OCI-LY7 (cell line): ENCODE measurements around the gene ZDBF2. TPM values are rescaled to one million over a fixed set of nuclear protein-coding genes. Genes with fewer than 3 reads are reported as not detected.
A peak's percentile ranks its signal among the peaks of the same experiment; 100 is the strongest.
"Not testable (repeated sequence)": the region's sequence is repeated elsewhere in the genome, so short reads cannot be mapped to it uniquely, and the experiment has no call there.

Source experiments
- BruUV-seq: library from RNA; stranded (reverse); fragments of 400-500 nt; replicated peaks from 2 replicates; lab custom pipeline; 2021; lab: Mats Ljungman, UMichigan
- CTCF ChIA-PET: fragments of 300-600 bp; sonication (Branson Sonifier 250); formaldehyde crosslinking; loops from one replicate; lab custom pipeline; 2022; ENCODE audit warnings: antibody characterized with exemption; ENCODE audit not compliant: unreplicated experiment; lab: Charles Lee
- POLR2A ChIA-PET: fragments of 300-600 bp; sonication (Branson Sonifier 250); formaldehyde crosslinking; loops from one replicate; lab custom pipeline; 2022; ENCODE audit warnings: antibody characterized with exemption; lab: Charles Lee
- DNase-seq: peaks from one replicate; pipeline ENCODE4 v3.0.0-alpha.2; 2015; ENCODE audit warnings: low spot score
- H2AFZ ChIP-seq: fragments of 200-600 bp; sonication (generic), shearing (Covaris generic); 2 replicates; pipeline ENCODE4 v1.6.1; 2014; ENCODE audit warnings: mild to moderate bottlenecking, antibody characterized with exemption, low read length, moderate library complexity
- H3K27ac ChIP-seq: fragments of 200-600 bp; sonication (generic); 2 replicates; pipeline ENCODE4 v1.5.1; 2014; ENCODE audit warnings: mixed run types, low read depth, mild to moderate bottlenecking, moderate library complexity, low read length, inconsistent platforms; ENCODE audit not compliant: poor library complexity, severe bottlenecking
- H3K36me3 ChIP-seq: fragments of 200-600 bp; sonication (generic); 2 replicates; pipeline ENCODE4 v1.6.1; 2014; ENCODE audit warnings: mild to moderate bottlenecking, antibody characterized with exemption, low read length, moderate library complexity, mixed read lengths; ENCODE audit not compliant: insufficient read depth
- H3K4me1 ChIP-seq: fragments of 200-600 bp; sonication (generic); 2 replicates; pipeline ENCODE4 v1.5.1; 2014; ENCODE audit warnings: mild to moderate bottlenecking, low read length; ENCODE audit not compliant: insufficient read depth, poor library complexity, severe bottlenecking
- H3K4me2 ChIP-seq: fragments of 200-600 bp; sonication (generic); 2 replicates; pipeline ENCODE4 v1.6.1; 2014; ENCODE audit warnings: mild to moderate bottlenecking, low read length
- H3K4me3 ChIP-seq: fragments of 200-600 bp; sonication (generic); 2 replicates; pipeline ENCODE4 v1.5.1; 2014; ENCODE audit warnings: mild to moderate bottlenecking, low read depth, low read length; ENCODE audit not compliant: poor library complexity, severe bottlenecking
- H3K79me2 ChIP-seq: fragments of 200-600 bp; sonication (generic); 2 replicates; pipeline ENCODE4 v1.6.1; 2016; ENCODE audit warnings: low read depth, mild to moderate bottlenecking, low read length, moderate library complexity, mixed read lengths; ENCODE audit not compliant: insufficient read depth
- H3K9me2 ChIP-seq: fragments of 200-600 bp; sonication (generic); 2 replicates; pipeline ENCODE4 v1.6.1; 2016; ENCODE audit warnings: mild to moderate bottlenecking, low read length, mixed read lengths; ENCODE audit not compliant: insufficient read depth
- H3K9me3 ChIP-seq: fragments of 200-600 bp; sonication (generic); 2 replicates; pipeline ENCODE4 v1.6.1; 2014; ENCODE audit warnings: mild to moderate bottlenecking, mixed run types, low read length, mixed read lengths
- H4K20me1 ChIP-seq: fragments of 200-600 bp; sonication (generic); 2 replicates; pipeline ENCODE4 v1.6.1; 2014; ENCODE audit warnings: mild to moderate bottlenecking, antibody characterized with exemption, low read length, moderate library complexity, mixed read lengths; ENCODE audit not compliant: insufficient read depth
- EZH2phosphoT487 ChIP-seq: fragments of 200-600 bp; sonication (generic); IDR thresholded peaks from 2 replicates; pipeline ENCODE4 v1.6.1; 2018; ENCODE audit warnings: low read depth, borderline replicate concordance, mild to moderate bottlenecking, mixed run types, antibody characterized with exemption, low read length, moderate library complexity, mixed read lengths
- intact Hi-C: fragments of 100-400 bp; cut with micrococcal nuclease; formaldehyde crosslinking; loops from one replicate; pipeline ENCODE4 v1.10.0; 2022; ENCODE audit not compliant: unreplicated experiment
- total RNA-seq, 2 experiments: library from RNA; depleted of rRNA in 1 of 2; stranded (reverse); fragments of >200 nt in 1 of 2; shearing (Covaris generic) in 1 of 2; gene quantifications; 2 replicates each; pipeline ENCODE4 v1.2.3, GENCODE V29; 2014 to 2022
- TF ChIP-seq, protein P1 (sequence below): fragments of 200-600 bp; sonication (generic); conservative IDR thresholded peaks from 2 replicates; pipeline ENCODE4 v1.5.1; 2014; ENCODE audit warnings: mild to moderate bottlenecking, antibody characterized with exemption, low read length, moderate library complexity, mixed read lengths

Gene ZDBF2
- total RNA-seq, 2 experiments from 2014 or later: 13.9 to 44.3 TPM

DNA sequence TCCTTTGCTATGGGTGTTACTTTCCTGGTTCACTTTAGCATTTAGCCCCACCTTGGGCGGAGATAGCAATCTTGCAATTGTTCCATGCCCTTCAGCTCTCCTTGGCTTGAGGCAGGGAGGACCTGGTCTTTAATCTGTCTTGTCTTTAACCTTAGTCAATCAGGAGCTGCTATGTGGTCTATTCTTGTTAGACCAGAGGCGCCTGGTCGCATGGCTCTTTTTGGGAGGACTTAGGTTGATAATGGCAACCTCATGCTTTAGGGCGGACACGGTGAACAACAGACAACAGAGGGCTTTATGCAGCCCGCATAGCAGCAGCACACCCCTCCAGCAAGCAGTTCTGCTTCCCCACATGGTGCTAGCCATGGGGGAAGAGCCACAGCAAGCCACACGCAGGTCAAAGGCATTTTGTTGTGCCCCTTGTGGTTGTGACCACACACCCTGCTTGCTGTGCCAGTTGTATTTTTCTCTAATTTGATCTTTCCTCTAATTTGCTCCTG, 17.7 kb upstream of the ZDBF2 start:
- Histone ChIP-seq H3K4me2 (no peak overlapping the region), H3K27ac (no peak overlapping the region), H3K36me3 (no peaks in the 10 kb centered on the region), H4K20me1 (no peaks in the 10 kb centered on the region), H3K79me2 (no peaks in the 10 kb centered on the region), H3K9me3 (no peaks in the 10 kb centered on the region), H2AFZ (no peak overlapping the region), H3K4me3 (no peak overlapping the region), H3K4me1 (peaks cover 19% of the 10 kb centered on the region), H3K9me2 (no peaks in the 10 kb centered on the region)
- intact Hi-C loops: no loop called here
- DNase-seq: no peak
- POLR2A ChIA-PET: interaction anchor here (0.7 to 1.0 kb wide), 2 partner anchors 10 to 38 kb away, joined by 3 to 4 read pairs; no protein-coding TSS in a partner anchor
- CTCF ChIA-PET: interaction anchor here (1.3 kb wide), 1 partner anchor 14 kb away, joined by 3 read pairs; no protein-coding TSS in a partner anchor
- BruUV-seq: no TSS peak
- TF ChIP-seq EZH2phosphoT487: no peak
- TF ChIP-seq, protein P1, sequence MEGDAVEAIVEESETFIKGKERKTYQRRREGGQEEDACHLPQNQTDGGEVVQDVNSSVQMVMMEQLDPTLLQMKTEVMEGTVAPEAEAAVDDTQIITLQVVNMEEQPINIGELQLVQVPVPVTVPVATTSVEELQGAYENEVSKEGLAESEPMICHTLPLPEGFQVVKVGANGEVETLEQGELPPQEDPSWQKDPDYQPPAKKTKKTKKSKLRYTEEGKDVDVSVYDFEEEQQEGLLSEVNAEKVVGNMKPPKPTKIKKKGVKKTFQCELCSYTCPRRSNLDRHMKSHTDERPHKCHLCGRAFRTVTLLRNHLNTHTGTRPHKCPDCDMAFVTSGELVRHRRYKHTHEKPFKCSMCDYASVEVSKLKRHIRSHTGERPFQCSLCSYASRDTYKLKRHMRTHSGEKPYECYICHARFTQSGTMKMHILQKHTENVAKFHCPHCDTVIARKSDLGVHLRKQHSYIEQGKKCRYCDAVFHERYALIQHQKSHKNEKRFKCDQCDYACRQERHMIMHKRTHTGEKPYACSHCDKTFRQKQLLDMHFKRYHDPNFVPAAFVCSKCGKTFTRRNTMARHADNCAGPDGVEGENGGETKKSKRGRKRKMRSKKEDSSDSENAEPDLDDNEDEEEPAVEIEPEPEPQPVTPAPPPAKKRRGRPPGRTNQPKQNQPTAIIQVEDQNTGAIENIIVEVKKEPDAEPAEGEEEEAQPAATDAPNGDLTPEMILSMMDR: no peak

DNA sequence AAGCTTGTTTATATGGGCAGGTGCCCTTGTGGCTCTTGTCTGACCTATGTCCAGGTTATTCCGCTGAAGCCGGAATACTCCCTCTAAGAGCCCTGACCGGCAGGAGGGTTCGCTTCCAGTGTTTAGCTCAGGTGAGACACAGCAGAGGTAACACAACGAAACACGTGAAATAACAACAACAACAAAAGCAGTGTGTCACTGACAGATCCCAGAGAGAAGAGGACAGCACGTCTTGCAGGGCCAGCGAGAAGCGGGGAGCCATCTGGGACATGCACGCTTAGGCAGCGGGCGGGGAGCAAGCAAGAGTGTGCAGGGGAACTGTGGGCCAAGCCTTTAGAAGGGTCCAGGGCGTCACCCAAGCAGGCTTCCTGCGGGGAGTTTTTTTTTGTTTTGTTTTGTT, 17.1 kb upstream of the ZDBF2 start:
- intact Hi-C loops: no loop called here
- BruUV-seq: no TSS peak
- no peaks in the 10 kb centered on the region for H4K20me1 ChIP-seq
- H3K9me3 ChIP-seq: no peaks in the 10 kb centered on the region
- no peak overlapping the region for H3K4me2 ChIP-seq
- peaks cover 19% of the 10 kb centered on the region for H3K4me1 ChIP-seq
- H3K4me3 ChIP-seq: no peak overlapping the region
- peak overlapping the region; percentile 18; the same call in 1 of the 2 replicates for H2AFZ ChIP-seq
- H3K36me3 ChIP-seq: no peaks in the 10 kb centered on the region
- no peak overlapping the region for H3K27ac ChIP-seq
- H3K79me2 ChIP-seq: no peaks in the 10 kb centered on the region
- no peak for DNase-seq
- ChIA-PET POLR2A (interaction anchor here (0.6 to 0.8 kb wide), 3 partner anchors 13 to 174 kb away, joined by 3 read pairs; no protein-coding TSS in a partner anchor), CTCF (interaction anchor here (1.3 kb wide), 1 partner anchor 13 kb away, joined by 3 read pairs; no protein-coding TSS in a partner anchor)
- H3K9me2 ChIP-seq: no peaks in the 10 kb centered on the region
- no peak for TF ChIP-seq EZH2phosphoT487
- TF ChIP-seq, protein P1: no peak

DNA sequence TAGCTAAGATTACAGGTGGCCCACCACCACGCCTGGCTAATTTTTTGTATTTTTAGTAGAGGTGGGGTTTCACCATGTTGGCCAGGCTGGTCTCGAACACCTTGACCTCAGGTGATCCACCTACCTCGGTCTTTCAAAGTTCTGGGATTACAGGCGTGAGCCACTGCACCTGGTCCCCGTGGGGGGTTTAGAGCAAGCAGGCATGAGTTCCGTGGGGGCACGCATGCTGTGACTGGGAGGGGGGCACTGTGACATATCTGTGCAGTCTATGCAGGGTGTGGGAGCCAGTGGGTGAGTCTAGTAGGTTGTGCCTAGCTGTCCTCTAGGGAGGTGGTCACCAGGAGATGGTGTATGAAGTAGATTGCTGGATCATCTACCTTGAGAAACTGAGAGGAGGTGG, 16.6 kb upstream of the ZDBF2 start:
- DNase-seq: no peak
- Histone ChIP-seq H3K79me2 (no peaks in the 10 kb centered on the region), H3K4me2 (no peak overlapping the region), H2AFZ (peak overlapping the region; percentile 18; the same call in 1 of the 2 replicates), H4K20me1 (no peaks in the 10 kb centered on the region), H3K4me3 (no peak overlapping the region), H3K9me3 (no peaks in the 10 kb centered on the region), H3K4me1 (peaks cover 19% of the 10 kb centered on the region), H3K9me2 (no peaks in the 10 kb centered on the region), H3K36me3 (no peaks in the 10 kb centered on the region), H3K27ac (no peak overlapping the region)
- ChIA-PET POLR2A (interaction anchor here (0.5 to 0.8 kb wide), 3 partner anchors 13 to 223 kb away, joined by 3 read pairs; no protein-coding TSS in a partner anchor), CTCF (interaction anchor here (1.3 kb wide), 1 partner anchor 13 kb away, joined by 3 read pairs; no protein-coding TSS in a partner anchor)
- no TSS peak for BruUV-seq
- TF ChIP-seq, protein P1: no peak
- TF ChIP-seq EZH2phosphoT487: no peak
- intact Hi-C loops: no loop called here

DNA sequence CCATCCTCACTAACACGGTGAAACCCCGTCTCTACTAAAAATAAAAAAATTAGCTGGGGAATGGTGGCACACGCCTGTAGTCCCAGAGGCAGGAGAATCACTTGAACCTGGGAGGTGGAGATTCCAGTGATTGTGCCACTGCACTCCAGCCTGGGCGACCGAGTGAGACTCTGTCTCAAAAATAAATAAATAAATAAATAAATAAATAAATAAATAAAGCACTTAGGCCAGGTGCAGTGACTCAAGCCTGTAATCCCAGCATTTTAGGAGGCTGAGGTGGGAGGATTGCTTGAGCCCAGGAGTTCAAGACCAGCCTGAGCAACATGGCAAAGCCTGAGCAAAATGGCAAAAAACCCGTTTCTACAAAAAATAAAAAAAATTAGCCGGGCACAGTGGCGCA, 15.8 kb upstream of the ZDBF2 start:
- H3K9me2 ChIP-seq, BruUV-seq, H3K9me3 ChIP-seq, H3K4me2 ChIP-seq, H3K79me2 ChIP-seq, H3K27ac ChIP-seq, H3K4me3 ChIP-seq, H3K36me3 ChIP-seq, H2AFZ ChIP-seq, CTCF ChIA-PET, intact Hi-C loops, DNase-seq, H4K20me1 ChIP-seq: not testable (repeated sequence)
- H3K4me1 ChIP-seq: peaks cover 19% of the 10 kb centered on the region
- POLR2A ChIA-PET: interaction anchor here (0.5 to 1.8 kb wide), 4 partner anchors 15 to 235 kb away, joined by 3 to 7 read pairs (median 4); no protein-coding TSS in a partner anchor
